ENCODE measurements around the gene SYNC.

- TF ChIP-seq LEF1 (IDR thresholded peaks at IDR 0.05; ENCODE audit: borderline replicate concordance) (no peak), ELF4 (IDR thresholded peaks at IDR 0.05) (no peak), SP1 (IDR thresholded peaks at IDR 0.05) (no peak), TARDBP (IDR thresholded peaks at IDR 0.05) (no peak), HDGF (IDR thresholded peaks at IDR 0.05; ENCODE audit: borderline replicate concordance) (no peak), SUZ12 (IDR thresholded peaks at IDR 0.05) (no peak), FOXM1 (IDR thresholded peaks at IDR 0.05; ENCODE audit: borderline replicate concordance) (no peak), ZNF384 (IDR thresholded peaks at IDR 0.05) (no peak), BHLHE40 (IDR thresholded peaks at IDR 0.05; ENCODE audit: borderline replicate concordance) (no peak), FOXA1 (IDR thresholded peaks at IDR 0.05) (no peak), FOXK2 (IDR thresholded peaks at IDR 0.05) (no peak), L3MBTL2 (conservative IDR thresholded peaks at IDR 0.05) (no peak), NFRKB (IDR thresholded peaks at IDR 0.05) (no peak)
- TF ChIP-seq, protein P1, sequence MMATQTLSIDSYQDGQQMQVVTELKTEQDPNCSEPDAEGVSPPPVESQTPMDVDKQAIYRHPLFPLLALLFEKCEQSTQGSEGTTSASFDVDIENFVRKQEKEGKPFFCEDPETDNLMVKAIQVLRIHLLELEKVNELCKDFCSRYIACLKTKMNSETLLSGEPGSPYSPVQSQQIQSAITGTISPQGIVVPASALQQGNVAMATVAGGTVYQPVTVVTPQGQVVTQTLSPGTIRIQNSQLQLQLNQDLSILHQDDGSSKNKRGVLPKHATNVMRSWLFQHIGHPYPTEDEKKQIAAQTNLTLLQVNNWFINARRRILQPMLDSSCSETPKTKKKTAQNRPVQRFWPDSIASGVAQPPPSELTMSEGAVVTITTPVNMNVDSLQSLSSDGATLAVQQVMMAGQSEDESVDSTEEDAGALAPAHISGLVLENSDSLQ (IDR thresholded peaks at IDR 0.05): no peak
Measured at GRCh38 chr1:32636914-32637645, 65.5 kb downstream of the SYNC start.

Data from HEK293T (cell line).